NCI-H774 (cell line): ENCODE measurements around the gene PLEKHG4.

Experiments used
- DNase-seq: peaks from one replicate; lab custom pipeline; 2025; lab: John Stamatoyannopoulos, UW

The PLEKHG4 gene

DNA sequence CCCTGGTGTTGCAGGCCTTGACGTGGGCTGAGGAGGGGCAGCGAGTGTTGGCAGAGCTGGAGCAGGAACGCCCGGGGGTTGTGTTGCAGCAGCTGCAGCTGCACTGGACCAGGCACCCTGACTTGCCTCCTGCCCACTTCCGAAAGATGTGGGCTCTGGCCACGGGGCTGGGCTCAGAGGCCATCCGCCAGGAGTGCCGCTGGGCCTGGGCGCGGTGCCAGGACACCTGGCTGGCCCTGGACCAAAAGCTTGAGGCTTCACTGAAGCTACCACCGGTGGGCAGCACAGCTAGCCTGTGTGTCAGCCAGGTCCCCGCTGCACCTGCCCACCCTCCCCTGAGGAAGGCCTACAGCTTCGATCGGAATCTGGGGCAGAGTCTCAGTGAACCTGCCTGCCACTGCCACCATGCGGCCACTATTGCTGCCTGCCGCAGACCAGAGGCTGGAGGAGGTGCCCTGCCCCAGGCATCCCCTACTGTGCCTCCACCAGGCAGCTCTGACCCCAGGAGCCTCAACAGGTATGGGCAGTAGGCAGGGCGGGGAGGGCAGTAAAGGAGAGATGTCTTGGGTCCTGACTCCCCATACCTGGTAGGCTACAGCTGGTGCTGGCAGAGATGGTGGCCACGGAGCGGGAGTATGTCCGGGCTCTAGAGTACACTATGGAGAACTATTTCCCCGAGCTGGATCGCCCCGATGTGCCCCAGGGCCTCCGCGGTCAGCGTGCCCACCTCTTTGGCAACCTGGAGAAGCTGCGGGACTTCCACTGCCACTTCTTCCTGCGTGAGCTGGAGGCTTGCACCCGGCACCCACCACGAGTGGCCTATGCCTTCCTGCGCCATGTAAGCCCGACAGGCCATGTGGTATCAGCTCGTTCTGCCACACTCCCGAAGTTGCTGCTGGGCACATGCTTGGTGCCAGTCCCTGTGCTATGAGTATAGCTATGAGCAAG, 5.6 kb downstream of the PLEKHG4 start:
- no peak for DNase-seq

DNA sequence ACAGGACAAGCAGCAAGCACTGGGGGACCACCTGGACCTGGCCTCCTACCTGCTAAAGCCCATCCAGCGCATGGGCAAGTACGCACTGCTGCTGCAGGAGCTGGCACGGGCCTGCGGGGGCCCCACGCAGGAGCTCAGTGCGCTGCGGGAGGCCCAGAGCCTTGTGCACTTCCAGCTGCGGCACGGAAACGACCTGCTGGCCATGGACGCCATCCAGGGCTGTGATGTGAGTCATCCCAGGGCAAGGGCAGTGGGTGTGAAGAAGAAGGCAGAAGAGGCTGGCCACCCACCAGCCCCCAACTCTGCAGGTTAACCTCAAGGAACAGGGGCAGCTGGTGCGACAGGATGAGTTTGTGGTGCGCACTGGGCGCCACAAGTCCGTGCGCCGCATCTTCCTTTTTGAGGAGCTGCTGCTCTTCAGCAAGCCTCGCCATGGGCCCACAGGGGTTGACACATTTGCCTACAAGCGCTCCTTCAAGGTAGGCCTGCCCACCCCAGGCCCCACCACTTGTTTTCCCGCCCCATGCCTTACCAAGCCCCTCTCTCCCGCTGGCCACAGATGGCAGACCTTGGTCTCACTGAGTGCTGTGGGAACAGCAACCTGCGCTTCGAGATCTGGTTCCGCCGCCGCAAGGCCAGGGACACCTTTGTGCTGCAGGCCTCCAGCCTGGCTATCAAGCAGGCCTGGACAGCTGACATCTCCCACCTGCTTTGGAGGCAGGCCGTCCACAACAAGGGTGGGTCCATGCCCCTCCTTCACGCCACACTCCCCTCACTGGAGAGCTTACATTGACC, 7.3 kb downstream of the PLEKHG4 start:
- no peak for DNase-seq

DNA sequence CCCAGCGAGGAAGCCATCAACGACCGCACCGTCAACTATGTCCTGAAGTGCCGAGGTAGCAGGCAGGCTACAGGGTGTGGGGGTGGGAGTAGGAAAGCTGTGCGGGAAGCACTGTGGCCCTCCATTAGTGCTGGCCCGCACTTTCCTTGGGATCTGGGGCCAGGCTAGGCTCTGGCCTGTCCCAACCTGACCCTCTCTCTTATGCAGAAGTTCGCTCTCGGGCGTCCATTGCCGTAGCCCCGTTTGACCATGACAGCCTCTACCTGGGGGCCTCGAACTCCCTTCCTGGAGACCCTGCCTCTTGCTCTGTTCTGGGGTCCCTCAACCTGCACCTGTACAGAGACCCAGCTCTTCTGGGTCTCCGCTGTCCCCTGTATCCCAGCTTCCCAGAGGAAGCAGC, 8.6 kb downstream of the PLEKHG4 start:
- no peak for DNase-seq

DNA sequence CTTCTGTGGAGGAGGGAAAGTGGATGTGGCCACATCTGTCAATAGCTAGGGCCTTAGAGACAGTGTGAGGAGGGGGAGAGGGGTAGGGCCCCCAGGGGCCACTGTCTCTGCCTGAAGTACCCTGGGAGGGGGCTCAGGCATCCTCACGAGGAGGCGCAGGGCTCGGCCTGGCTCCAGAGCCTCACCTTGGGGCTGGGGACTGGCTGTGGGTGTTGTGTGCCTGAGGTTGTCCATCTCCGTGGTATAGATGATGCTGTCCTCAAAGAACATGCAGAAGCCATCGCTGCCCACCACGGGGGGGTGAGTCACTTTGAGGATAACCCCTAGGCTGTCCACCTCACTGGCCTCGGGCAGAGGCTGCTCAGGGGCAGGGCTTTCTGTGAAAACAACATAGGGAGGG, 12.1 kb downstream of the PLEKHG4 start:
- DNase-seq: no peak

DNA sequence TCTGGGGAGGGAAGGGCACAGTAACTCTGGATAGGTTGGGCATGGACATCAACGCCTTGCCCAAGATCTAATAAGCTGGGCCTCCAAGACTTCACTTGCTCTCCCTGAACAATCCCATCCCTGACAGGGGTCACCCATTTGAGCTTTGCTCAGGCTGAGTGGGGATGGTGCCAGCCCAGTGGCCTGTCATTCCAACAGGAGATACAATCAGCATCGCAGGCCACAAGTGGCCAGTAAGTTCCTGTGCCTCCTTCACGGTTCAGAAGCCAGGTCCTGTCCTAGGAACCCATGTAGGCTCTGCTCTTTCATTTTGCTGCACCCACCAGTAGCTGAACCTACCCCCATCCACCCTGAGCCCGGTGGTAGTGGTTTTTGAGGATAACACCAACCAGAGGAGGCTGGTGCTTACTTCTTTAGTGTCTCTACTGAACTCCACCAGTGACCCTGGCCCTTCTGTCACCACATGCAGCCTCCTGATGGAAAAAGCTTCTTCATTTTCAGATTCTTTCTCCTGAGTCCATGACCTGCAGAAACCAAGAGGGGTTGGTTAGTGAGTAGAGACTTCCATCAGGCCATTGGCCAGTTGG, 14.9 kb downstream of the PLEKHG4 start:
- no peak for DNase-seq

DNA sequence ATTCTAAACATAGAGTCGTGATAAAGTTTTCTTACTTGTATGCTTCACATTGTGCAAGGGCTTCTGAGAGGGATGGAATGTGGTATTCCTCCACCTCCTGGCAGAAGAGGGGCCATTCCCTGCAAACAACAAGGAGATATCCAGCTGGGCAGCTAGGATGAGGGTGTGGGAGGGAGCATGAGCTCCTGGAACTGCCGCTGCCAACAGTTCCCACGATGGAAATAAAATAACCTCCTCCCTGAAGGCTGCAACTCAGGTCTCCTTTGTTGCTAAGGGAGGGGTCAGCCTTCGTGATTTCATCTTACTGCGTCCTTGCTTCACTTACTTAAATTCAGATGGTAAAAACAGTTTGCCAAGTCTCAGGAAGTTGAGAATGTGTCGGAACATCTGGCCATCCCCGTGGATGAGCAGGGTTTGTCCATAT, 15.6 kb downstream of the PLEKHG4 start:
- no peak for DNase-seq

DNA sequence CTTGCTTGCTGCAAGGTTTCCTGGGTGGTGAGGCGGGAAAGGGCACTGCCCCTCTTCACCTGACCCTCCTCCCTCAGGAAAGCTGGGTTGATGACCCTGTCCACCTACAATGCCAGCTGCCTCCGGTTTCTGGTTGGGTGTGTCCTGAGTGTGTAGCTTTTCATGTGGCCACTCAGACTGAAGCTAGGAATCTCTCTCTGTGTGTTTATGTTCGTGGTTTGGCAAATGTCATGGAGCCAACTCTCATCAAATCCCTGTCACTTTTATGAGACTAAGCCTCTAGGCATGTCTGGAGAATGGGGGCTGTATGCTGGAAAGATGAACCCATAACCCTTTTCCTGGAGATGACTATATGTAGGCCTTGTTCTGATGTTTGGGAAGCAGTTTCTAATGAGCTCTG, 17.1 kb downstream of the PLEKHG4 start:
- no peak for DNase-seq

DNA sequence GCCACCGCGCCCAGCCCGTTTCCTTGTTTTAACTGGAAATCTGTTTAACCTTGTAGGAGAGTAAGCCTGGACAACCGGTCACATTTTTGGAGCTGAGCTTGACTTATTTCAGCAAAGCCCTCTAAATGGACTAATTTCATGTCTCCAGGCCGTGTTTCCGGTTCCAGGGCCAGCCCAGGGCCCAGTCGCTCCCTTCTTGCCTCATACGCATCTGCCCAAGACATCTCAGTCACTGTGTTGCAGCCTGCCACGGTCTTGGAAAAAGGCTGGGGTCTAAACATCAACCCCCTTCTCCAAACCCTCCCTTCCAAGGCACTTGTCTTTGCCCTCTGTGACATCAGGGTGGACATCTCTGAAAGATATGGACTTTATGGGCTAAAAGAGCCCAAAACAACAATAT, 18.9 kb downstream of the PLEKHG4 start:
- no peak for DNase-seq

DNA sequence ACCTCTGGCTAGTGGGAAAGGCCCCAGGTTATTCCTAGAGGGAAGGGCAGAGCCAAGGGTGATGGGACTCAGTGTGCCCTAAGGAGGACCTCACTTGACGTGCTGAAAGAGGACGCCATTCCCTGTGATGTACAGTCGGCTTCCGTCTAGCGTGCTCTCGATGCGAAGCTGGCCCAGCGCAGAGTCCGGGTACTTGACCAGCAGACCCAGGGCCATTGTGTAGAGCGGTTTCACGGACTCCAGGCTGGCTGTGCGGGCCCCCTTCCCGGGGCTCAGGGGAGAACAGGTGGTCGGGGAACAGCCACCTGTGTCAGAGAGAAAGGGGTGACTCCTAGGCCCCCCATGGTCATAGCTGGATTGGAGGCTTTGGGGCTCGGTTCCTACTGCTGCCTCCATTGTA, 19.9 kb downstream of the PLEKHG4 start:
- no peak for DNase-seq

DNA sequence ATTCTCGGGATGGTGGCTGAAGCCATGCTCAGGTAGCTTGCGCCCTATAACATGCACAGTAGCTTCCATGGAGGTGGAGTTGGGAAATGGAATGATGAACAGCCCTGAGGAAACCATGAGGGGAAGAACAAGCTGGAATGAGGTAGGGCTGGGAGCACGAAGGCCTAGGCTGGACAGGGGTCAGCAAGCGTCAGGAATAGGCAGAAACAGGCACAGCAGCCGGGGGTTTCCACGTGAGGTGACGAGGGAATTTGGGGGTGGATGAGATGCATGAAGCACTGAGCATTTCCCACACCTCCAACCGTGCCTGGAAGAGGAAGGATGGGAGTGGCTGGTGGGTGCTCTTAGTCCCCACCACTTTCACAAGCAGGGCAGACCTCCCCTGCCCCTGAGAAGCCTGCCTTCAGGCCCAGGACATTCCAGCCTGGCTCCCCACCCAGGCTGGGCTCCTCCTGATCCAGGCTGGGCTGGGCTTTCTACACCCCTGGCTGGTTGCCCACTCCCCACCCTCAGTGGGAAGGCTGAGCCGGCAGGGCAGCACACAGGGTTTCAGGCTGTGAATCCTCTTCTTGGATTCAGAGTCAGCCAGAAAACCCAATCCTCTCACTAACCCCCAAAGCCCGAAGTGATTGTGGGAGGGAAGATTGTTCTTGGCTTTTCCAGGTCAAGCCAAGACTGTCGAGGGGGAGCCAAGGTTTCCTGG, 21.9 kb downstream of the PLEKHG4 start:
- no peak for DNase-seq

DNA sequence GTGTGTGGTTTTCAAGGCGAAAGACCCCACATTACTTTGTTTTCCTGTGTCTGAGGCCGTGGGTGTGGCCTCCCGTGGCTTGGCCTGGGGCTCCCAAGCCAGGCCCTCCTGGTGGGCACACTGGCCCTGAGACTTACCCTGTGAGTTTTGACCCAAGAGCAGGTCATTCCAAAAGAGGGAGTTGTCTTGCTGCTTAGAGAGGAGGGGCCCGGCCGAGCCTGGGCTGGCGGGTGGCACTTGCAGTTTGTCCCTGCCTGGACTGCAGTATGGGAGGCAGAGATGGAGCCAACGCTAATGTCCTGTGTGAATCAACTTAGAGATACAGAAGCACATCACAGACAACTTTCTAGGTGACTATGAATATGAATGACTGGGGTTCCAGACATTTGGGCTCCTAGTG, 22.7 kb downstream of the PLEKHG4 start:
- no peak for DNase-seq

DNA sequence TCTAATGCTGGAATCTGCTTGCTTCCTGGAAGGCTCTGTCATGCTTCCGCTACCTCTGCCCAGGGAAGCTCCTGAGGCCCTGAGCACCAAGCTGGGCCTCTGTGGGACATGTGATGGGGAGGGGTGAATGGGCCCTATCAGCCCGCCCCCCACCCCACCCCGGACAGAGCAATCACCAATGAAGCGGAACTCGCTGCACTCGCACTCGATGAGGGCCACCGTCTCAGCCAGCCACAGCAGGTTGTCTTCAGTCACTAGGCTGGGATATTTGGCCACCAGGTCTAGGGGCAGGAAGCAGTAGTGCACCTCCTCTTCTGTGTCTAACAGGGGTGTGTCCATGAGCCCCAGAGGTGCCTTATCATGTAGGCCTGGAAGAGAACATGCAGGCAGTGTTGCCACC, 23.6 kb downstream of the PLEKHG4 start:
- no peak for DNase-seq

DNA sequence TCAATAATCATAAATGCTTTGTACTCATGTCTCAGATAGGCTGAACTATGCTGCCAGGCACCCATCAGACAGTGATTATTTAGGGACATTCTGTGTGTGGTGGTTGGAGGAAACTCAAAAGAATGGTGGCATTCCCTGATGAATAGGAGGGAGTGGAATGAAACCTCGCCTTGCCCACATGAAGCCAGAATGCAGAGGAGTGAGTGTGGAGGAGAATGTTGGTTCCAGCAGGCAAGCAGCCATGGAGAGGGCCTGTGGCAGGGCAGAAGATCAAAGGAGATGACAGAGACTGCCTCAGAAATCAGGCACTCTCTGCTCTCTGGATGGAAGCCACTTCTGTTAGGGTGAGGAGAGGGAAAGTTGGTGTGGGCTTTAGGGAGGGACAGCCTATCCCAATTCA, 24.7 kb downstream of the PLEKHG4 start:
- DNase-seq: no peak

DNA sequence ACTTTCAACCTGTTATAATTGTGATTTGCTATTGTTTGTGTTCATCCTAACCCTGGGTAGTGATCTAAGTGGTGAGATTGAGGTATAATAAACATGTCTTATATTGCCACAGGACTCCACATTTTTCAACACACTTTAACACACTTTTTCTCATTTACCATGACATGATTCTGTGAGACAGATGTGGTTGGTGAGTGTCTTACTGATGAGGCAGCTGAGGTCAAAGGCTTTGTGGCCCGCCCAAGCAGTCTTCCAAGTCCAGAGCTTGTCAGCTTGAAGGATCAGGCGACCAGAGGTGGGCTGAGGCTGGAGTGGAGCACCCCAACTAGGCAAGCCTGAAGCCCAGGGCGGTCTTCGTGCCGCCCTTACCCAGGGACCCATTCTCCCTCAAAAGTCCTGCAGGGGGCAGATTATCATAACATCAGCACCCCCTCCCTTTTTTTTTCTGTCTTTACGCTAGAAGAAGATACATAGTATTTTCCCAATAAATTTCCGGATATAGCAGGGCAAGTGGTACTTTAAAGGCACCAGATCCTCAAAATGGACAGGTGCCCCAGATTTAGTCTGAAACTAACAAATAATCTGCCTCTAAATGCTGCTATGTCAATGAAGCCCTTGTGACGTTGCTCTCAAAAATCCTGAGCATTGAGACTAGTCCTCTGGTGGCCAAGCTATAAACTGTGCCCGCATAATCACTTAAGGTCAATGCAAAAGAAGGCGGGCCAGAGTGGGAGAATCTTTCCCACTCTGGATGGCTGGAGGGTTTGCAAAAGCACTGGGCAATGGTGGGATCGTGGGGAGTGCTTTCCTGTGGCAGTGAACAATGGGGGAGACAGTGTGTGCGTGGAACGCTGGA, 26.1 kb downstream of the PLEKHG4 start:
- no peak for DNase-seq

DNA sequence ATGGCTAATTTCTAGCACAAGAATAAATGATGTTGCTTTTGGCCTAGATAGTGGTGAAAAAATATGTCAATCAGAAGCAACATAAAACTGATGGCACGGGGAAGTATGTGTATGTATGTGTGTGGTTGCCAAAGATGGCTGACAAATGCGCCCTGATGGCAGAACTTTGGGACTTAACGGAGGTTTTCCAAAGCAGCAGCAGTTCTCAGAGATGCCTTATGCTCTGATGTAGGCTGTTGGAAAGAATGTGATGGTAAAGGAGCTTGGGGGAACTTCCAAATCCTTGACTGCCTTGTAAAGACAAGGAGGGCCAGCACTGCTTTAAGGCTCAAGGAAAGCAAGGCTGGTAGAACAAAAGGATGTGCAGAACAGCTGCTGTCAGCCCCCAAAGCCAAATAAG, 31.2 kb downstream of the PLEKHG4 start:
- no peak for DNase-seq

DNA sequence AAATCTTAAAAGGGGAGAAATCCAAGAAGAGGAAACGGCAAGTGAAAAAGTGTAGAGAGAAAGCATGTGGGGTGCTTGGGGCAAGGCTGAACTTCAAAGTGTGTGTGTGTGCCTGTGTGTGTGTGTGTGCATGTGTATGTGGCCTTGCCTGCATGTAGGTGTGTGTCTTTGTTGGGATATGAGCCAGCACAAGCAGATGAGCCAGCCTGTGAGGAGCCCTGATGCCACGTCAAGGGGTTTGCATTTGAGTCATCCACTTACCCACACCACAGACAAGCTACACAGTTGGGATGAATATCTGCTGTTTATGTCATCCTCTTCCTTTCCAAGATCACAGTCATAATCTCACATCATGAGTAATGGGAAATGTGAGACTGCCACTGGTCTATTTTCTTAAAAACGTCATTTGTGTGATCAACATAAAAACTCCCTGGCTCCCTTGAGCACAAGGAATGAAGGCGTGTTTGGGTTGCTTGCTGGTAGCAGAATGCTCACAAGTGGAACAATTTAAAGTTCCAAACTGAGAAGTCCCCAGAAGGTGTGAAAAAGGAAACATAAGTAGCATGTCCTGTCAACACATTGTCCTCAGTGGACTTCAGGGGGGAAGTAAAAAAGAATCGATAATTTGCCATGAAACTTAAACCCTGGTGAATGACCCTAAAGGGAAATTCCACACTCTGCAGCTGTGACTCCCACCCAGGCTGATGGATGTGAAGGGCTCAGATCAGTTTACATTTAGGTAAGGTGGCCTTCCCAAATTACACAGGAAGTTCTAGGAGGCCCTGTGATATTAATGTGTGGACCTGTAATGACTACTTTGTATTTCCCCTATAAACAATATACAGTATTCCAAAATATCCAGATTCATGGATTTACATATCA, 32.5 kb downstream of the PLEKHG4 start:
- no peak for DNase-seq

DNA sequence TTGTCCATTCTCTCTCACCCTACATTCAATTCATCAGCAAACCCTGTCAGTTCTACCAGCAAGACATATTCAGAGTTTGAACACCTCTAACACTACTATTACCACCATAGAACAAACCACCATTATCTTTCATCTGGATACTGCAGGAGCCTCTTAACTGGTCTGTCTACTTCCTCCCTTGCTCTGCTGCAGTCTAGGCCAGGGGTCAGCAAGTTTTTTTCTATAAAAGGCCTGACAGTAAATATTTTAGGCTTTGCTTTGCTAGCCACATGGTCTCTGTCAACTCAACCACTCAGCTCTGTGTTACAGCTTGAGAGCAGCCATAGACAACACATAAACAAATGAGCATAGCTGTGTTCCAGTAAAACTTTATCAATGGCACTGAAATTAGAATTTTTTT, 33.4 kb downstream of the PLEKHG4 start:
- no peak for DNase-seq

DNA sequence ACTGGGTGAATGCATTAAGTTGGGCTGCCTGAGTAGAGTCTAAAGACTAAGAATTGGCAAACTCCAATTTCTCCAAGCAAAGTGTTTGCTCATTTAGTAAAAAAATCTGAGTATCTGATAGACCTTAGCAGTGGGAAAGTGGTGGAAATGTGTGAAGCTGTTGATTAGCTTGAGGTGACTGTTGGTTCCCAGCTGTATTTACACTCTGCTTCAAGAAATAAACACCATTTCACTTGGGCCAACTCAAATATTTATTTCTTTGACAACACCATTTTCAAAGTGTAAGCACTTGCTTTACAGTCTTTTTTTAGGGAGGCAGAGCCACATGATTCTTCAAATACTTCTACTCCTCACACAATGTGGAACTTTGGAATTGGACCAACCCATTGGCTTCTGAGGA, 38.5 kb downstream of the PLEKHG4 start:
- no peak for DNase-seq

DNA sequence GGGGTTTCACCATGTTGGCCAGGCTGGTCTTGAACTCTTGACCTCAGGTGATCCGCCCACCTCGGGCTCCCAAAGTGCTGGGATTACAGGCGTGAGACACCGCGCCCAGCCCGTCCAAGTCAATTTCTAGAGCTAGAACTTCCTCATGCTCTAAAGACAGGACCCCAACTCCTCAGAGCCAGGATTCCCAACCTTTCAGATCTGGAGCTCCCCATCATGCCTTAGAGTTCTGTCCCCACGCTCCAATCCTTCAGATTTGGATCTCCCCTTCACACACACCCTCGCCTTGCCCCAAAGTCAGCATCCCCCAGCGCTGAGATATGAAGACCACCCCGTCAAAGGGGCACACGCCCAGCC, 46.8 kb downstream of the PLEKHG4 start:
- no peak for DNase-seq
